Measurements from ENCODE around the gene TAC1. TPM values are rescaled to one million over a fixed set of nuclear protein-coding genes. Genes with fewer than 3 reads are reported as not detected.
A peak's percentile ranks its signal among the peaks of the same experiment; 100 is the strongest.

Gene TAC1
- total and polyA plus RNA-seq, 2 experiments from 2014 or later: 7.5 to 8.7 TPM

- Histone ChIP-seq H3K4me2 (no peak overlapping the region), H3K4me3 (no peak overlapping the region), H3K27ac (ENCODE audit: low read depth) (no peak overlapping the region), H4K20me1 (replicated peaks; ENCODE audit: insufficient read depth) (no peaks in the 10 kb centered on the region), H3F3A (replicated peaks; ENCODE audit: low read depth) (no peaks in the 10 kb centered on the region), H3K9me2 (ENCODE audit: insufficient read depth) (no peaks in the 10 kb centered on the region), H3K79me2 (replicated peaks; ENCODE audit: insufficient read depth) (no peaks in the 10 kb centered on the region), H2AFZ (peak overlapping the region; percentile 83), H3K36me3 (ENCODE audit: insufficient read depth) (no peaks in the 10 kb centered on the region), H3K4me1 (ENCODE audit: insufficient read depth) (no peaks in the 10 kb centered on the region), H3K27me3 (ENCODE audit: insufficient read depth) (no peaks in the 10 kb centered on the region)
- no peak overlapping the region for H3K4me3 Mint-ChIP-seq
- peak overlapping the region; percentile 57 for H3K27ac Mint-ChIP-seq
- DNase-seq (ENCODE audit: low spot score): no peak
- TF ChIP-seq ZNF331 (CRISPR knock-in tag; IDR thresholded peaks at IDR 0.05; ENCODE audit: low read depth) (no peak), REST (IDR thresholded peaks at IDR 0.05; ENCODE audit: unreplicated experiment) (no peak), CTCF (conservative IDR thresholded peaks at IDR 0.05; ENCODE audit: low read depth in 2 of 2) (no peak), EZH2 (IDR thresholded peaks at IDR 0.05; ENCODE audit: low read depth, unreplicated experiment) (no peak), STAT1 (IDR thresholded peaks at IDR 0.05; ENCODE audit: unreplicated experiment) (no peak), EZH2phosphoT487 (IDR thresholded peaks at IDR 0.05; ENCODE audit: unreplicated experiment) (no peak), ZNF114 (CRISPR knock-in tag; IDR thresholded peaks at IDR 0.05) (no peak), JUNB (IDR thresholded peaks at IDR 0.05; ENCODE audit: unreplicated experiment) (no peak), CREB1 (CRISPR knock-in tag; IDR thresholded peaks at IDR 0.05; ENCODE audit: low read depth) (no peak), POLR2AphosphoS5 (IDR thresholded peaks at IDR 0.05; ENCODE audit: low read depth) (no peak), ZNF462 (CRISPR knock-in tag; IDR thresholded peaks at IDR 0.05) (no peak), NANOG (IDR thresholded peaks at IDR 0.05; ENCODE audit: borderline replicate concordance) (no peak), ETS1 (IDR thresholded peaks at IDR 0.05) (no peak)
- no peaks in the 10 kb centered on the region for H3K9me3 Mint-ChIP-seq
- no peak for ATAC-seq
- no peaks in the 10 kb centered on the region for H3K36me3 Mint-ChIP-seq (ENCODE audit: low read depth)
- peaks cover 2% of the 10 kb centered on the region for H3K27me3 Mint-ChIP-seq (ENCODE audit: insufficient read depth, low read depth, poor library complexity)
- peaks cover 4% of the 10 kb centered on the region; the same call in 1 of the 3 replicates for H3K4me1 Mint-ChIP-seq
These were observed 39.0 kb downstream of the TAC1 start for GRCh38 chr7:97770850-97771249.

Measured in GM23338 (cell line).